Measurements from ENCODE around the gene PCSK4. TPM values are rescaled to one million over a fixed set of nuclear protein-coding genes. Genes with fewer than 3 reads are reported as not detected.

The PCSK4 gene
- total RNA-seq, 1 experiment from 2014 or later, result 6.4 TPM

DNA sequence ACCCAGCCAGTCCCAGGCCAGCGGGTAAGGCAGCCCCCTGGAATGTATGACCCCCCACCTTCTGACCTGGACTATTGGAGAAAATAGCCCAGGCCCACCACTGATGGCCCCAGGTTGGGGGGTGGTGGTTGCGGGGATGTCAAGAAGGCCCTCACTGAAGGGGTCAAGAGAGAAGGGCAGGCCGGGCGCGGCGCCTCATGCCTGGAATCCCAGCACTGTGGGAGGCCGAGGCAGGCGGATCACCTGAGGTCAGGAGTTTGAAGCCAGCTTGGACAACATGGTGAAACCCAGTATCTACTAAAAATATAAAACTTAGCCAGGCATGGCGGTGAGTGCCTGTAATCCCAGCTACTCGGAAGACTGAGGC is 24.1 kb upstream of the PCSK4 start:
- CTCF ChIA-PET, result interaction anchor here (0.6 to 1.2 kb wide), 2 partner anchors 20 to 32 kb away, joined by 4 to 5 read pairs; no protein-coding TSS in a partner anchor

DNA sequence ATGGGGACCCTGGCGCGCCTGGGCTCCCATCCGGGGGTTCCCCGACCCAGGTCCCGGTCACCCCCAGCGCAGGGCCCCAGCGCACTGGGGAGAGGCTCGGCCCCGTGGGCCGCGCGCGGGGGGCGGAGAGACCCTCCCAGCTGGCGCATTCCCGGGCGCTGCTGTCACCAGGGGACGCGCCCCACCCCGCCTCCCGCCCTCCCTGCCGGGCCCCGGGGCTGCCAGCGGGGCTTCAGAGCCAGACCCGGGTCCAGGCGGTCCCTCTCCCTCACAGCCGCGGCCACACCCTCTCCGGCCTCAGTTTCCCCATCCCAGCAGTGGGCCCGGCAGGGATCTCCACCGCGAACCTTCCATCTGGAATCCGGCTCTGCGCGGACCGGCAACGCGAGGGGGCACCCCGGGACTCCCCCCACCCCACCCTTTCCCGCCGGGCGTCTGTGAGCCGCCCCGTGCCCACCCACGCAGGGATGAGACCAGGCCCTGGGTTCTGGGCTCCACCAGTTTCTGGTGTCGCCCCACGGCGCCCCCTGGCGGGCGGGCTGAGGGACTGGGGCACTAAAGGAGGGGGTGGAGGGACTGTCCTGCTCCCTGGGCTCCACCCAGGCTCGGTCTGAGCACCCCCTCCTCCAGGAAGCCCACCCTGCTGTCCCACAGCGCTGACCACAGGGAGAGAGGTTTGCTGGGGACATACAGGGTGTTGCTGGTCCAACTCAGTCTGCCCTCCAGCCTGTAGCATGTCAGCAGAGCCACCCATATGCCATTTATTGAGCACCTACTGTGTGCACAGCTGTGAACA is 23.5 kb upstream of the PCSK4 start:
- TF ChIP-seq, protein P1, sequence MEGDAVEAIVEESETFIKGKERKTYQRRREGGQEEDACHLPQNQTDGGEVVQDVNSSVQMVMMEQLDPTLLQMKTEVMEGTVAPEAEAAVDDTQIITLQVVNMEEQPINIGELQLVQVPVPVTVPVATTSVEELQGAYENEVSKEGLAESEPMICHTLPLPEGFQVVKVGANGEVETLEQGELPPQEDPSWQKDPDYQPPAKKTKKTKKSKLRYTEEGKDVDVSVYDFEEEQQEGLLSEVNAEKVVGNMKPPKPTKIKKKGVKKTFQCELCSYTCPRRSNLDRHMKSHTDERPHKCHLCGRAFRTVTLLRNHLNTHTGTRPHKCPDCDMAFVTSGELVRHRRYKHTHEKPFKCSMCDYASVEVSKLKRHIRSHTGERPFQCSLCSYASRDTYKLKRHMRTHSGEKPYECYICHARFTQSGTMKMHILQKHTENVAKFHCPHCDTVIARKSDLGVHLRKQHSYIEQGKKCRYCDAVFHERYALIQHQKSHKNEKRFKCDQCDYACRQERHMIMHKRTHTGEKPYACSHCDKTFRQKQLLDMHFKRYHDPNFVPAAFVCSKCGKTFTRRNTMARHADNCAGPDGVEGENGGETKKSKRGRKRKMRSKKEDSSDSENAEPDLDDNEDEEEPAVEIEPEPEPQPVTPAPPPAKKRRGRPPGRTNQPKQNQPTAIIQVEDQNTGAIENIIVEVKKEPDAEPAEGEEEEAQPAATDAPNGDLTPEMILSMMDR (IDR thresholded peaks at IDR 0.05; ENCODE audit: insufficient read depth in 1 of 2, low read depth in 1 of 2, low read length in 1 of 2, severe bottlenecking in 1 of 2, unreplicated experiment in 1 of 2), result peak; percentile 69 to 83
- no peaks in the 10 kb centered on the region for H3K27me3 ChIP-seq (replicated peaks; ENCODE audit: control insufficient read depth, insufficient read depth, low read length)
- ChIA-PET POLR2A (interaction anchor here (0.5 kb wide), 1 partner anchor 676 kb away, joined by 11 read pairs; no protein-coding TSS in a partner anchor), CTCF (interaction anchor here (0.6 kb wide), 1 partner anchor 21 kb away, joined by 5 read pairs; no protein-coding TSS in a partner anchor)
- H3K4me1 Mint-ChIP-seq (ENCODE audit: low read depth, unreplicated experiment), result peaks cover 6% of the 10 kb centered on the region
- peak; percentile 70 to 77 for DNase-seq
- intact Hi-C loops (cut with micrococcal nuclease; ENCODE audit: unreplicated experiment), result loop anchor here (2.0 kb wide), 1 partner anchor 23 kb away; the partner anchor contains the start of genes PCSK4 and REEP6
- H3K9me3 Mint-ChIP-seq (ENCODE audit: unreplicated experiment), result no peaks in the 10 kb centered on the region
- H3K4me3 Mint-ChIP-seq (ENCODE audit: unreplicated experiment), result peak overlapping the region; percentile 73
- peaks cover 1% of the 10 kb centered on the region; the same call in 1 of the 2 replicates for H3K36me3 ChIP-seq (ENCODE audit: control insufficient read depth, insufficient read depth, low read length)
- H3K36me3 Mint-ChIP-seq (ENCODE audit: insufficient read depth, unreplicated experiment), result peaks cover 6% of the 10 kb centered on the region
- peaks cover 24% of the 10 kb centered on the region for H3K4me1 ChIP-seq
- H3K4me3 ChIP-seq (ENCODE audit: low read depth, low read length), result peak overlapping the region; percentile 91
- H3K27ac Mint-ChIP-seq (ENCODE audit: unreplicated experiment), result no peak overlapping the region
- H3K9me3 ChIP-seq, result no peaks in the 10 kb centered on the region
- no peaks in the 10 kb centered on the region for H3K27me3 Mint-ChIP-seq (ENCODE audit: insufficient read depth, unreplicated experiment)
- no TSS peak for BruUV-seq (replicated peaks)

More for the DNA sequence above, 24.1 kb upstream of the PCSK4 start:
- DNase-seq, result no peak
- peaks cover 22% of the 10 kb centered on the region for H3K4me1 ChIP-seq
- peaks cover 6% of the 10 kb centered on the region for H3K36me3 Mint-ChIP-seq (ENCODE audit: insufficient read depth, unreplicated experiment)
- intact Hi-C loops (cut with micrococcal nuclease; ENCODE audit: unreplicated experiment), result no loop called here
- TF ChIP-seq, protein P1 (IDR thresholded peaks at IDR 0.05; ENCODE audit: insufficient read depth in 1 of 2, low read depth in 1 of 2, low read length in 1 of 2, severe bottlenecking in 1 of 2, unreplicated experiment in 1 of 2), result no peak
- H3K9me3 ChIP-seq, result no peaks in the 10 kb centered on the region
- no peaks in the 10 kb centered on the region for H3K27me3 Mint-ChIP-seq (ENCODE audit: insufficient read depth, unreplicated experiment)
- BruUV-seq (replicated peaks), result no TSS peak
- H3K27ac Mint-ChIP-seq (ENCODE audit: unreplicated experiment), result no peak overlapping the region
- H3K27me3 ChIP-seq (replicated peaks; ENCODE audit: control insufficient read depth, insufficient read depth, low read length), result no peaks in the 10 kb centered on the region
- no peak overlapping the region for H3K4me3 ChIP-seq (ENCODE audit: low read depth, low read length)
- POLR2A ChIA-PET, result interaction anchor here (0.5 kb wide), 1 partner anchor 676 kb away, joined by 11 read pairs; no protein-coding TSS in a partner anchor
- peaks cover 6% of the 10 kb centered on the region for H3K4me1 Mint-ChIP-seq (ENCODE audit: low read depth, unreplicated experiment)
- H3K9me3 Mint-ChIP-seq (ENCODE audit: unreplicated experiment), result no peaks in the 10 kb centered on the region
- H3K36me3 ChIP-seq (ENCODE audit: control insufficient read depth, insufficient read depth, low read length), result peaks cover 1% of the 10 kb centered on the region; the same call in 1 of the 2 replicates
- H3K4me3 Mint-ChIP-seq (ENCODE audit: unreplicated experiment), result peak overlapping the region; percentile 73

DNA sequence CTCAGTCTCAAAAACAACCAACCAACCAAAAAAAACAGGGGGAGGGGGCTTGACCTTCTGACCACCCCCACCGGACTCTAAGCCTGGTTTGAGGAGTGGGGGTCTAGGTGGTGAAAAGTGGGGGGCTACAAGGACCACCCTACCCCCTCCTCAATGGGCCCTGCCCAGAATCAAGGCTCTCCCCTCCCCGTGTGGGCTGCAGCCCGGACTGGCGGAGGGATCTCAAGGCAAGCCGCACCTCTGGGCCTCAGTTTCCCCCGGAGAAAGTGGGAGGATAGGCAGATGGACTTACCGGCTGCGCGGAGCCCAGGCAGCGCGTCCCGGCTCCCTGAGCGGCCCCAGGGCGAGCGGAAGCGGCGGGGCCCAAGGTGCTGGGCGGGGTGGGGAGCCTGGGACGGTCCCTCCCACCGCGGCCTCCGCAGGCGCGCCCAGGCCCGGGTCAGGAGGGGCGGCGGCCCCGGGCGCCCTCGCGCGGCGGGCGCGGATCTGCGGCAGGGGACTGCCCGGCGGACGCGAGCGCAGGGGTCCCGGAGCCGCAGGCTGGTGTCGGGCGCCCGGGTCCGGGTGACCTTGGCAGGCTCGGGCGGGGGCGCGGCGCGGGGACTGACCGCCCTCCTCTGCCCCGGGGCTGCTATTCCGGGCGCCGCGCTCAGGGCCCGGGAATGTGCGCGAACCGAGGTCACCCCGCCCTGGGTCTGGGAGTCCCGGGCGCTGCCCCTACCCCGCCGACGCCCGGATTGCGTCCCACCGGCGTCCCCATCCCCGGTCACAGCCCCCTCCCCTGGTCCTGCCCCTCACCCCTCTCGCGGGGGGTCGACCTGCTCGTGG is 22.7 kb upstream of the PCSK4 start, which contains the start of gene ADAMTSL5:
Gene ADAMTSL5 (minus strand): TSS at position 349 of the 828 bp plus-strand sequence. CDS start 2,076 bp downstream, outside the sequence.
- H3K4me1 ChIP-seq, result peaks cover 28% of the 10 kb centered on the region
- H3K36me3 Mint-ChIP-seq (ENCODE audit: insufficient read depth, unreplicated experiment), result peaks cover 10% of the 10 kb centered on the region
- peak within 1 kb of the TSS; percentile 91 for H3K4me3 ChIP-seq (ENCODE audit: low read depth, low read length)
- peaks cover 1% of the 10 kb centered on the region; the same call in 1 of the 2 replicates for H3K36me3 ChIP-seq (ENCODE audit: control insufficient read depth, insufficient read depth, low read length)
- CTCF ChIA-PET, result no interaction called here
- no peaks in the 10 kb centered on the region for H3K27me3 Mint-ChIP-seq (ENCODE audit: insufficient read depth, unreplicated experiment)
- peaks cover 6% of the 10 kb centered on the region for H3K4me1 Mint-ChIP-seq (ENCODE audit: low read depth, unreplicated experiment)
- TF ChIP-seq, protein P1 (IDR thresholded peaks at IDR 0.05; ENCODE audit: insufficient read depth in 1 of 2, low read depth in 1 of 2, low read length in 1 of 2, severe bottlenecking in 1 of 2, unreplicated experiment in 1 of 2), result peak in 1 of 2 experiments; percentile 27
- peak; percentile 75 to 83 for DNase-seq
- POLR2A ChIA-PET, result interaction anchor here (0.5 kb wide), 1 partner anchor 22 kb away, joined by 4 read pairs; the partner anchor contains the start of gene REEP6
- intact Hi-C loops (cut with micrococcal nuclease; ENCODE audit: unreplicated experiment), result loop anchor here (2.0 kb wide), 1 partner anchor 22 kb away; the partner anchor contains the start of genes PCSK4 and REEP6
- no peaks in the 10 kb centered on the region for H3K27me3 ChIP-seq (replicated peaks; ENCODE audit: control insufficient read depth, insufficient read depth, low read length)
- BruUV-seq (replicated peaks), result no TSS peak
- no peaks in the 10 kb centered on the region for H3K9me3 ChIP-seq
- H3K4me3 Mint-ChIP-seq (ENCODE audit: unreplicated experiment), result peak within 1 kb of the TSS; percentile 73
- peak within 1 kb of the TSS; percentile 78 for H3K27ac Mint-ChIP-seq (ENCODE audit: unreplicated experiment)
- no peaks in the 10 kb centered on the region for H3K9me3 Mint-ChIP-seq (ENCODE audit: unreplicated experiment)
